ENCODE results near the gene MRPL37. TPM values are rescaled to one million over a fixed set of nuclear protein-coding genes. Genes with fewer than 3 reads are reported as not detected.
"Not testable (repeated sequence)": the region's sequence is repeated elsewhere in the genome, so short reads cannot be mapped to it uniquely, and the experiment has no call there.

The MRPL37 gene
- total RNA-seq, 1 donor from 2014 or later = 89.9 TPM

- intact Hi-C loops (cut with micrococcal nuclease) = no loop called here
Measured at GRCh38 chr1:54219688-54220003, 19.7 kb downstream of the MRPL37 start.

DNA sequence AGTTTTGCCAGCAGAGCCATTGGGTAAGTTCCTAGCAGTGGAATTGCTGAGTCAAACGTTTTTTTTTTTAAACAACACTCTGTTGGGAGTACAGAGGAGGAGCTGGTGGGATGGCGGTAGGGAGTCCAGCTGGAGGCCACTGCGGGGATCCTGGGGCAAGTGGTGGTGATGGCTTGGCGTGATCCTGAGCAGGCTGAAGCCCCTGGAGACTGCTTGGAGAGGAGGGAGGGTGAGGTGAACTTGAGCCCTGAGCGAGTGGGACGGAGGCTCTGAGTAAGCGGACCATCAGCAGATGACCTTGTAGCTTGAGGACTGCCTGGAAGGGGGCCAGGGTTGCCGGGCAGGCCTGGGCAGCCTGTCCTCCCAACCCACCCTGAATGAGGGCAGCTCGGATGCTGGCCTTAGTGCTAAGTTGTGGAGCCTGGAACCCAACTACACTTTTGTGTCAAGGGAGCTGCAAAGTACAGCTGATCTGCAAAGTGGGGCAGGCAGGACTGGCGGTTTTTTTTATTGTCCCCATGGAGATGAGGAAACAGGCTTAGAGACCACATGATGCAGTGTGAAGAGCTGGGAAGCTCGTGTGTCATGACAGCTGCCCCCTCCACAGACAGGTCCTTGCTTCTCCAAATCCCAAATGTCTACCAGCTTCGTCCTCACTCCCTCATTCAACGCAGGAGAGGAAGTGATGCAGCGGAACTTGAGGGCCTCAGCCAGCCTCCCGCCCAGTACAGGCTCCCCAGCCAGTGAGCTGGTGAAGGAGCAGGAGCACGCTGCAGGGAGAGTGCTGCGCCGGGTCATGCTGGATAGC is 20.2 kb downstream of the MRPL37 start:
- intact Hi-C loops (cut with micrococcal nuclease) = no loop called here

DNA sequence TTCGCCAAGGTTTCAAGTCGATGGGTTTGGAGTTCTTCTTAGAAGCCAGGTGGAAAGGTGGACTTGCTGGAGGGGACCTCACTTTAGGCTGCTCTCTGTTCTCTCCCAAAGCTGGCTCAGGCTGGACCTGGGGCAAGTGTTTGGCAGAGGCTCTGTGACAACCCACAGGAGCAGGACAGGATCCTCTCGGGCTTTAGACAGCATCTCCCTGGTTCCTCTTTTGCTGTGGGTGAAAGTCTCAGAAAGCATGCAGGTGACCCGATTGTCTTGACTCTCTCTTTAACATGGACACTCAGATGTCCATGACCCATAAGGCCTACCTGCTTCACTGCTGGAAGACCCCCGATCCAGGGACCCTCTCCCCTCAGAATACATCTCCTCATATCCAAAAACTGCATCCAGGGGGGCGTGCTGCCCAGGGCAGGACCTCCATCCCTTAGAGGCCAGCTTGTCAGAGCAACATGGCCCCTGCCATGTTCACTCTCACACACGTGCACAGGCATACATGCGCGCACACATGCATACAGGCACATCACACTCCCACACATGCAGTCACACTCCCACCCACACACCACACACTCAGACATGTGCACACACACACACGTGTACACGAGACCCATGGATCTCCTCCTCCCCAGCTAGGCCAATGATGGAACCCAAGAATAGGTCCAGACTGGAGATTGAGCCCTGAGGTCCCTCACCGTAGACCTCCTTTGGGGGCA is 21.3 kb downstream of the MRPL37 start:
- intact Hi-C loops (cut with micrococcal nuclease) = no loop called here

DNA sequence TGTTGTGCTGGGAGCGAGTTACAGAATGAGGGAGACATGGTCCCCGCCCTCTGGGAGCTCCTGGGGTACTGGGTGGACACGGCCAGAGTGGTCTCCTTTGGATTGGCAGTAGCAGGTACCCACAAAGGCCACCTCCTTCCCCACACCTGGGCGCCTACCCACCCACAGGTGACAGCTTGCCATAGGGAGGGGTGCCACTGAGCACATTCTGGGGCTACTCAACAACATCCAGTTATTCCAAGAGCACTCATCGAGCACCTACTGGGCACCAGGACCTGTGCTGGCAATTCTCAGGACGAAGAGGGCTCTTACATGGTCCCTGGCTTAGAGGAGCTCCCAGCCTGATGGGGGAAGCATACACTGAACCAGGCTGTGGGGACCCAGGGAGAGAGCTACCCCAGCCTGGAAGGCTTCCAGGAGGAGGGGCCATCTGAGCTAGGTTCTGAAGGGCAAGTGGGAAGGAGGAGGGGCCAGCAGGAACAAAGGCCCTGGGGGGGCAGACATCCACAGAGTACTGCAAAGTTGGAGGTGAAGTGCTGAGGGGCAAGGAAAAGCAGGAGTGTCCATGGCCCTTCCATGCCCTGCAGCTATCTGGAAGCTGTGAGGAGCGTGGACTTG is 22.0 kb downstream of the MRPL37 start:
- intact Hi-C loops (cut with micrococcal nuclease) = no loop called here

DNA sequence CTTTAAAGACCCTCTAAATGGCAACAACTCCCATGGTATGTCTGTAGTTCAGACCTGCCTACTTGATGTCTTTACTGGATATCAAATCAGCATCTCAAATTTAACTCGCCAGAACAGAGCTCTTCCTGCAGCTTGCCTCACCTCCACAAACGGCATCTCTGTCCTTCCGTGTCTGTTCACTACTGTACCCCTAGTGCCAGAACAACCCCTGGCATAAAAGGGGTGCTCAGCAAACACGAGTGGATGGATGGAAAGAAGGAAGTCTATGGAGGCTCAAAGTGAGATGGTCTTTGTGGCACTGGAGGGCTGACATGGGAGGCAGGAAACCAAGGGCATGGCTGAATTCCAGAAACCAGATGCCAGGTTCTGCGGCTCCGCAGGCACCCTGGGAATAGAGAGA is 22.7 kb downstream of the MRPL37 start:
- intact Hi-C loops (cut with micrococcal nuclease) = no loop called here

DNA sequence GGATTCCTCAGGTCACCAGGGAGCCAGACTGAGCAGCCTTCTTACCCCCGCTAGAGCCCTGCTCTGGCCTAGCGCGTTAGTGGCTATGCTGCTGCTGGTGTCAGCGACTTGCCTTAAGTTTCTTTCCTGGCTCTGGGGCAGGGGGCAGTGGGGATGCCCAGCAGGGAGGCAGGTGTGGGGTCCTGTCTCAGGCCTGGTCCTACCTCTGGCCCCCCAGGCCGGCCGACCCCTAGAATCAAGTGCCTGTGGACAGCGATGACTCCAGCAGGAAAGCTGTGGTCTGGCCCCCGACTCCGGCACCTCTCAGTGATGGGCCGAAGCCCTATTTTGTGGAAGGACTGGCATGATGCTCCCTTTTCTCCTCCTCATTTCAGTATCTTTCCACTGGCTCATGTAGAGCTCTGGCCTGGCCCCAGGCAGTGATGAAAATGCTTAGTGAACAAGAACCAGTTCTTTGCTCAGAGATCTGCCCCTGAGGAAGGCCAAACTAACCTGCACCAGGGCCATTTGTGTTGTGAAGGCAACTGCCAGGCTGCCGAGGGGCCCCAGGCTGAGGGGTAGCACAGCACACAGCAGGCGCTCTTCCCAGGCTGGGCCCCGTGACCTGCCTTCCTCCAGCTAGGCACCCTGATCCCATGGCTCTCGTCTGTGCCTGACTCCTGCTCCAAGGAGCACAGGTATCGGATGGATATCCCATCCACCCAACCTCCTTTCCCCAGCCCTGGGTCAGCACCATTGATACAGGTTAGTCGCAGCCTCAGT is 23.7 kb downstream of the MRPL37 start:
- intact Hi-C loops (cut with micrococcal nuclease) = no loop called here

- intact Hi-C loops (cut with micrococcal nuclease) = no loop called here
Measured at GRCh38 chr1:54224233-54224632, 24.3 kb downstream of the MRPL37 start.

- intact Hi-C loops (cut with micrococcal nuclease) = no loop called here
Measured at GRCh38 chr1:54225378-54225777, 25.4 kb downstream of the MRPL37 start.

GRCh38 chr1:54225986-54226559 is 26.1 kb downstream of the MRPL37 start:
- intact Hi-C loops (cut with micrococcal nuclease) = no loop called here

DNA sequence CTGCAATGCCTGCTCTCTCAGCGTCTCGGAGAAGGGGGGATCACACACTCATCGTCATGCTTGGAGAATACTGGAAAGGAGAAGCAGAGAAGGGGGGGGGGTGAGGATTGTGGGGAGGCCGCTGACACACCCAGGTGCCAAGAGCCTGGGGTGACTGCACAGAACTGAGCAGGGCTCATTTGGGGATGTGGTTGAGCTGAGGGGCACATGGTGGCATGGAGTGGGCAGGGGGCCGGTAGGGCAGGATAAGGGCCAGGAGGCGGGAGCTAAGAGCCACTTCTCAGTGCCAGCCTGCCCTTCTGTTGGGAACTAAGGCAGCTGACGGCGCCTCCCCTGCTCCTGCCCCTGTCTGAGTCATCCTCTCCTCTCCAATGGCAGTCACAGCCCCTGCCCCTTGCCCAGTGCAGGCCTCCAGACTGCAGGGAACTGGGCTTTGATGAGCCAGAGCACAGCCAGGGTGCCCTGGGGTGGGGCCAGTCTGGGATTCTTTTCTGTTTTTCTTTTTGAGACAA is 27.2 kb downstream of the MRPL37 start:
- intact Hi-C loops (cut with micrococcal nuclease) = no loop called here

DNA sequence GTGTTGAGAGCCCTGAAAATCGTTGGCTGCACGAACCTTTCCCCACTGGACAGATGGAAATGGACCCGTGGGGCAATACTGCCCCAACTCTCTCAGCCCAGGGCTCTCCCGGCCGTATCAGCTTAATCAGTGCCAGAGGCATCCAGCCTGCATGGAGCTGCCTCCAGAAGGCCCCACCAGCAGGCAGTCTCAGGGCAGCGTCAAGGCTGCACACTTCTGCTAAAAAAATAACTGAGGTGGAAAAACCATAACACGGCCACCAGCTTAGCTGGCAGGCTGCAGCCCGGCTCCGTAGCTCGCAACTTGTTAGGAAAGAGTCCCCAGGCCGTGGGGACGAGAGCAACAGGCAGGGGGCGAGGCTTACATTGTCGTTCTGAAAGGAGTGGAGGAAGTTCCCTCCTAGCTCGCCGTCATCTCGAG is 27.9 kb downstream of the MRPL37 start:
- intact Hi-C loops (cut with micrococcal nuclease) = no loop called here

- intact Hi-C loops (cut with micrococcal nuclease) = no loop called here
Measured at GRCh38 chr1:54228638-54229079, 28.7 kb downstream of the MRPL37 start.

- intact Hi-C loops (cut with micrococcal nuclease) = no loop called here
Measured at GRCh38 chr1:54229281-54229891, 29.4 kb downstream of the MRPL37 start.

- intact Hi-C loops (cut with micrococcal nuclease) = loop anchor here (2.0 kb wide), 1 partner anchor 54 kb away; no protein-coding TSS in a partner anchor
Measured at GRCh38 chr1:54230507-54231339, 30.8 kb downstream of the MRPL37 start.

GRCh38 chr1:54233196-54233595 is 33.2 kb downstream of the MRPL37 start:
- intact Hi-C loops (cut with micrococcal nuclease) = not testable (repeated sequence)

DNA sequence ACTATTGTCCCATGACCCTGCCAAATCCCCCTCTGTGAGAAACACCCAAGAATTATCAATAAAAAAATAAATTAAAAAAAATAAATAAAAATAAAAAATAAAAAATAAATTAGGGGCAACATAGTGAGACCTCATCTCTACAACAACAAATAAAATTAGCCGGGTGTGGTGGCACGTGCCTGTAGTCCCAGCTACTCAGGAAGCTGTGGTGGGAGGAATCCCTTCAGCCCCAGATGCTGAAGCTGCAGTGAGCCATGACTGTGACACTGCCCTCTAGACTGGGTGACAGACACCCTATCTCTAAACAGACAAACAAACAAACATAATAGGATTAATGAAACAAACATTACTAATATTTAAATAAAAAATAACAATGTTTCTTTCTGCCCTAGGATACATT is 34.3 kb downstream of the MRPL37 start:
- intact Hi-C loops (cut with micrococcal nuclease) = no loop called here

DNA sequence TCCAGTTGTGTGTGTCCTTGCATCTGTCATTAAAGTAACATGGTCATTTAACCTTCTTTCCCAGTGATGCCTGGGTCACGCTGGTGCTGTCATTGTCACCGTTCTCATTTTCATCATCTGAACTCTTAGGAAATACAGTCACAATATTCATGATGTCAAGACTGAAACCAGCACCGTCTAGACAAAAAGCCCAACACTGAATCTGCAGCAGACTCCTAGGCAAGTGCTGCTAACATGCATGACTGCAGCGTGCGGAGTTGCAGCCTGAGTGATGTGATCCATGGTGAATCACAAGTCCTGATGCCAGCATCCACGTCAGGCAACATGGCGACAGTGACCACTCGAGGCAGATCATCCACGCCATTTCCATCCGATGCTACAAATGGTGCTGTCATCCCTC is 37.6 kb downstream of the MRPL37 start:
- intact Hi-C loops (cut with micrococcal nuclease) = no loop called here

DNA sequence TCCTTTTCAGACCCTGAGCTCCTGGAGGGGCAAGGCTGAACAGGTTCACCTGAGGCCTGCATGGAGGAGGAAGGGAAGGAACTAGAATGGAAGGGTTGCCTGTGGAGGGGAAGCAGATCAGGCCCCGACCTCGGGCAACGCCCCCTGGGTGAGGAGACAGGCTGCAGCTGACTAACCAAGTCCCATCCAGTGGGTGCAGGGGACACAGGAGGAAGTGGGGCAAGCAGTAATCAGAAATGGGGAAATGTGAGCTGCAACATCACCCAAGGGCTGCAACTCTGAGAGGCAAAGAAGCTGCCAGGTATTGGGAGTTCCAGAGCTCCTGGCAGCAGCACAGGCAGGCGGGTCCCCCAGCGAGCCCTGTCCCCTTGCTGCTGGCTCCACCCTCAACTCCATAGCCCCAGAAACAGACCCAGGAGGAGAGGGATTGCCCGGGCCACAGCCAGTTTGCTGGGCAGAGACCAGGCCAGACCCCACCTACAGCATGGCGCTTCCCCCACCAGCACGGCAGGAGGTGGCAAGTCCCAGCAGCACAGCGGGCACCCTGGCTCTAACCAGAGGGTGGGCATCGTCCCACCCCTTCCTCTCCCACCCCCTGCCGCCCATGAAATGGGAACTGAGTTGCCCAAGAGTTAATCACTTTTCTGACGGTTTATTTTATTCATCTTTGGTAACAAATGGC is 38.5 kb downstream of the MRPL37 start:
- intact Hi-C loops (cut with micrococcal nuclease) = no loop called here

DNA sequence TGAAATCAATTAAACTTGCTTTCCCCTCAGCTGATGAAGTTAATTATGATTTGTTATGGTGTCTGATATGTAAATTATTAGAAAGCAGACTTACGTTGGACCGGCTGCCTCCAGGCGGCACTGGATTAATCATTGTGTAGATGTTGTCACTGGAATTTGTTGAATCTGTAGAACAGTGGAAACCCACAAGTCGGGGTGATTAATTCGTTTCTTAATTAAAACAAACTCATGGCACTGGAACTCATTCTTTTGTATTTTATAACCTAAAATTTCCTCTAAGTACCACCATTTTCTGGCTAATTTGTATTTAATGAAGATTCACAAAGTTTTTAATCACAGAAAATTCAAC is 39.0 kb downstream of the MRPL37 start:
- intact Hi-C loops (cut with micrococcal nuclease) = no loop called here
